Measurements from ENCODE around the gene NRARP.
"Not testable (repeated sequence)": the region's sequence is repeated elsewhere in the genome, so short reads cannot be mapped to it uniquely, and the experiment has no call there.

Gene NRARP

DNA sequence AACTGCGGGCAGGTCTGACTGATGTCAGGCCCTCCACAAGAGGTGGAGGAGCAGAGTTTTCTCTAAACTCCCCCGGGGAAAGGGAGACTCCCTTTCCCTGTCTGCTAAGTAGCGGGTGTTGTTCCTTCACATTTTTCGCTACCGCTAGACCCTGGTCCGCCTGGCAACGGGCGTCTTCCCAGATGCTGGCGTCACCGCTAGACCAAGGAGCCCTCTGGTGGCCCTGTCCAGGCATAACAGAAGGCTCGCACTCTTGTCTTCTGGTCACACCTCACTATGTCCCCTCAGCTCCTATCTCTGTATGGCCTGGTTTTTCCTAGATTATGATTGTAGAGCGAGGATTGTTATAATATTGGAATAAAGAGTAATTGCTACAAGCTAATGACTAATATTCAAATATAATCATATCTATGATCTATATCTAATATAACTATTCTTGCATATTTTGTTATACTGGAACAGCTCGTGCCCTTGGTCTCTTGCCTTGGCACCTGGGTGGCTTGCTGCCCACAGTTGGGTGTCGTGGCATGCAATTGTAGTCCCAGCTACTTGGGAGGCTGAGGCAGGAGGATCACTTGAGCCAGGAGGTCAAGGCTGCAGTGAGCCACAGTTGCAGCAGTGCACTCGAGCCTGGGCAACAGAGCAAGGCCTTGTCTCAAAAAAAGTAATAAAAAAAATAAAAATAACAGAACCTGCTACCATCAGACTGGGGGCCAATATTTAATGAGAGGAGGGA, 39.7 kb downstream of the NRARP start:
- TF ChIP-seq CTCF (IDR thresholded peaks at IDR 0.05; ENCODE audit: low read depth, low read length) = peak; percentile 45
- H3K4me3 ChIP-seq (replicated peaks in 1 of 2; ENCODE audit: low read depth in 2 of 2, low read length in 2 of 2) = not testable (repeated sequence)
- DNase-seq (ENCODE audit: low read depth in 2 of 2) = peak; percentile 52 to 58

DNA sequence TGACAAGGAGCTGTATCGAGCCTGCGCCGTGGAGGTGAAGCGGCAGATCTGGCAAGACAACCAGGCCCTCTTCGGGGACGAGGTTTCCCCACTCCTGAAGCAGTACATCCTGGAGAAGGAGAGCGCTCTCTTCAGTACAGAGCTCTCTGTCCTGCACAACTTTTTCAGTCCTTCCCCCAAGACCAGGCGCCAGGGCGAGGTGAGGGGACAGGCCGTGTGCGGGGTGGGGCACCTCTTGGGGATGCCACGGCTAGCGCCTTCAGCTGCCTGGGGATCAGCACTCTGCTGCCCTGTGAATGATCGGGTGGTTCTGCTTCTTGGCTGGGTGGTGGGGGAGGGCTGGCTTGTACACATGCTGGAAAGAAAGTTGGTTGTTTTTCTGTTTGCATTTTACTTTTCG, 45.2 kb downstream of the NRARP start:
- DNase-seq (ENCODE audit: low read depth in 2 of 2) = no peak
- TF ChIP-seq CTCF (IDR thresholded peaks at IDR 0.05; ENCODE audit: low read depth, low read length) = no peak
- peak overlapping the region in 1 of 2 donors; percentile 92 for H3K4me3 ChIP-seq (replicated peaks in 1 of 2; ENCODE audit: low read depth in 2 of 2, low read length in 2 of 2)

DNA sequence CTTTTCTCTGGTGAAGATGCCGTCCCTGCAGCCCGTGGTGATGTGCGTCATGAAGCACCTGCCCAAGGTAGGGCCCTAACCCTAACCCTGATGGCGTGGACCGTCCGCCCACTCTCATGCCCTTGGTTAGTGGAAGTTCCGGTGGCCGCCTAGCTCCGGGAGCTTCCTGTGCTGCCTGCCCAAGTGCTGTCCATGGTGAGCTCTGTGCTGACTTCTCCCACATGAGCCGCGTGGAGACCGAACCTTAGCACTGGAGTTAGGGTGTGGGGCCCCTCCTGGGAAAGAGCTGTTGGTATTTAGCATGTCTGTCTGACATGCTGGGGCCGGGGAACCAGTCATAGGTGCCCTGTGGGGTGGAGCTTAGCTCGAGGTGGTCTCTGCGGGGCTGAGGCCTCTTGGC, 45.7 kb downstream of the NRARP start:
- no peak for DNase-seq (ENCODE audit: low read depth in 2 of 2)
- no peak for TF ChIP-seq CTCF (IDR thresholded peaks at IDR 0.05; ENCODE audit: low read depth, low read length)
- H3K4me3 ChIP-seq (replicated peaks in 1 of 2; ENCODE audit: low read depth in 2 of 2, low read length in 2 of 2) = peak overlapping the region; percentile 87 to 92

DNA sequence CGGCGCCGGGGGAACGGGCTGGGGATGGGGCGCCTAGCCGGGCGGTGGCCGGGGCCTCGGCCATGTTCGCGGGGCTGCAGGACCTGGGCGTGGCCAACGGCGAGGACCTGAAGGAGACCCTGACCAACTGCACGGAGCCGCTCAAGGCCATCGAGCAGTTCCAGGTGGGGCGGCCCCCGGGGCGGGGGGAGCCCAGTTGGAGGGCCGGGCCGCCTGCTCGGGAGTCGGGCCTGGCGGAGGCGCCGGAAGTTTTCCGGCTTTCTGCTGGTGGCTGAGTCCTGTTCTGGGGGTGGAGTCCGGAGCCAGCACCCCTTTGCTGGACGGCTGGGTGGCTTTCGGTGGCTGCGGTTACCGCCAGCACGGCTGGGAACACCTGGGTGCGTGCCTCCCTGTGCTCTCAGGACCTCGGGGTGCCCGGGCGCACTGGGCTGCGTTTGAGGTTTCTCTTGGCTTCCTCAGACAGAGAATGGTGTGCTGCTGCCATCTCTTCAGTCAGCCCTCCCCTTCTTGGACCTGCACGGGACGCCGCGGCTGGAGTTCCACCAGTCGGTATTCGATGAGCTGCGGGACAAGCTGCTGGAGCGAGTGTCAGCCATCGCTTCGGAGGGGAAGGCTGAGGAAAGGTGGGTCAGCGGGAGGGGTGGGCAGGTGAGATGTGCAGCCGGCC, 46.5 kb downstream of the NRARP start:
- peak; percentile 43 to 45 for DNase-seq (ENCODE audit: low read depth in 2 of 2)
- peak overlapping the region; percentile 87 to 92 for H3K4me3 ChIP-seq (replicated peaks in 1 of 2; ENCODE audit: low read depth in 2 of 2, low read length in 2 of 2)
- TF ChIP-seq CTCF (IDR thresholded peaks at IDR 0.05; ENCODE audit: low read depth, low read length) = no peak

DNA sequence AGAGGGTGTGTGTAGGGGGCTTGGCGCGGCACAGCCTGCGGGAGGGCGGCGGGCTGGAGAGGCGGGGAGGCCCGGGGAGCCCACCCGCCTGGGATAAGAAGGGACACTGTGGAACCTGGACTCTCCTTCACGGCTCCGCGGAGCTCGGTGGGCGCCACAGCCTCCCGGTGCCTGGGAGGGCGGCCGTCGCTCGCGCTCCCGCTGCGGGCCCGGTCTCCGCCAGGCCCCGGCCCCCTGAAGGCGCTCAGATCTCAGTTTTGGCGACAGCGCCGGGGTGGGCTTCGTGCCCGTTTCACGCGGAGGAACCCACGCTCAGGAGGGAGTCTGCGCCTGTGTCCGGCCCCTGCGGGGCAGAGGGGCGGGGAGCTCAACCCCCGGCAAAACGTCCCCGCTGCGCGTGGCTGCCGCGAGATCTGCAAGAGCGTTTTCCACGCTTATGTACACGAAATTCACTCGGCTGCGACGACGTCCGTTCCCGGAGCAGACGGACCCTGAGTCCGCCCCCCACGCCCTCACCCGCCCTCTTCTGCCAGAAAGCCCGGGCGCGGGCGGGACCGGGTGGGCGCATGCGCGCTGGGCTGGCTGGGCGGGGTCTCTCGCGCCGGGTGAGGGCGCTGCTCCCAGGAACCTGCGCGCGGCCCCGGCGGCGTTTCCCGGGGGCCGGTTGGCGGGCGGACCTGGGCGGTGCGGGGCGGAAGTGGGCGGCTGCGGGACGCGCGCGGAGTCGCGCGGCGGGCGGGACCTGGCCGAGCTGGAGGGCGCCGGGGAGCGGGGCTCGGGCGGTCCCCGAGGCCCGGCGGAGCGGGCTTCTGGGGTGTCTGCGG, 47.2 kb downstream of the NRARP start, which contains the start of gene NELFB:
Gene NELFB, plus strand, starts transcription at position 704 of the 824 bp plus-strand sequence.
- peak within 1 kb of the TSS; percentile 87 to 92 for H3K4me3 ChIP-seq (replicated peaks in 1 of 2; ENCODE audit: low read depth in 2 of 2, low read length in 2 of 2)
- no peak for TF ChIP-seq CTCF (IDR thresholded peaks at IDR 0.05; ENCODE audit: low read depth, low read length)
- DNase-seq (ENCODE audit: low read depth in 2 of 2) = peak; percentile 84 to 92

DNA sequence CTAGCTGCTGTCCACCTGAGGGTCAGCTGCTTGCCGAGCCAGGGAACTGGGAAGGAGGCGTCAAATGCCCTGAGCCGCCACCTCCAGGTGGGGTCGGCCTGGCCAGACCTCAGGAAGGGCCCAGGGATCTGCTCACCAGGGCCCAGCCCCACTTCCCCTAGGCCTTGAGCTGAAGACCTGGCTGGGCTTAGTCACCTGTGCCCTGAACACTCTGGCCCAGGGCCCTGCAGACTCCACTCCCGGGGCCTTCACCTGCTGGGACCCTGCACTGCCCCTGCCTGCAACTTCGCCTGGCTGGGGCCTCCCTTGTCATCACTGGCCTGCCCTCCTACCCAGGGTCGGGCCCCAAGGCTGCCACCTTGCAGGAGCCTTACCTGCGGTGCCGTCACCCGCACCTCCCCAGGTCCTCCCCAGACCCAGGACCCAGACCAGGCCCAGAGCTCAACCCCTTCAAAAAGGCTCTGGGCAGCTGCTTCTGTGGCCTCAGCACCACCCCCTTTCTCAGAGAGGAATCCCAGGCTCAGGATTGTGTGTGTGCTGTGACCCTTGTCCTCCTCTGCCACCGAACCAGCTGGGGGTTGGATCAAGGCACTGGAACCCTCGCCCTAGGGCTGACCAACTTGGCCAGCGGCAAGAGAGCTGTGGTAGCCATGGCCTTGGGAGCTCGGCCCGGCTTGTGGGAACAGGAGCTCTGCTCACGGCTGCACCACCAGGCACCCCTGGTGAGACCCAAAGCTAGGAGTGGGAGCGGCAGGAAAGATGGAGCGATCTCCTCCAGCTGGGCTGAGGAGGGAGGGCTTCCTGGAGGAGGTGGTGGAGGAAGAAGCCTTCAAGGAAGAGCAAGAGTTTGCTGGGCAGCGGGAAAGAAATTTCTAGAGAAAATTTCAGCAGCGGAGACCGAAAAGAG, 48.1 kb downstream of the NRARP start:
- H3K4me3 ChIP-seq (replicated peaks in 1 of 2; ENCODE audit: low read depth in 2 of 2, low read length in 2 of 2) = peak overlapping the region; percentile 70 to 76
- TF ChIP-seq CTCF (IDR thresholded peaks at IDR 0.05; ENCODE audit: low read depth, low read length) = no peak
- peak in 1 of 2 donors; percentile 22 for DNase-seq (ENCODE audit: low read depth in 2 of 2)
